SK-N-SH (cell line): ENCODE data around the gene TTC39B. TPM values are rescaled to one million over a fixed set of nuclear protein-coding genes. Genes with fewer than 3 reads are reported as not detected.

Experiments
- CTCF ChIA-PET: fragments of 300-600, 350-600 bp; formaldehyde crosslinking; extraction: SDS; loops from one replicate; lab custom pipeline; 2021; lab: Yijun Ruan, JAX
- POLR2A ChIA-PET: fragments of 350-600 bp; sonication (Branson Sonifier 250); formaldehyde crosslinking; extraction: SDS; loops from one replicate; lab custom pipeline; 2020; ENCODE audit warnings: antibody characterized with exemption, inconsistent platforms; lab: Yijun Ruan, JAX
- DNase-seq: peaks from one replicate; pipeline ENCODE4 v3.0.0; 2012
- H2AFZ ChIP-seq: fragments of 200-600 bp; sonication (generic); 2 replicates; pipeline ENCODE4 v1.8.1; 2016; ENCODE audit warnings: antibody characterized with exemption, mild to moderate bottlenecking, low read depth
- H3F3A ChIP-seq: fragments of 200-600 bp; sonication (generic); replicated peaks from 2 replicates; pipeline ENCODE3; 2016; ENCODE audit warnings: antibody characterized with exemption, mild to moderate bottlenecking; ENCODE audit not compliant: insufficient read depth
- H3K27ac ChIP-seq, 2 experiments: fragments of 200-500 bp in 1 of 2; fragments of 200-600 bp in 1 of 2; sonication (Bioruptor generic) in 1 of 2; sonication (generic), shearing (Covaris generic) in 1 of 2; 2 replicates each; pipeline versions ENCODE4 v1.5.1 to v1.6.1; 2014 to 2016; ENCODE audit warnings: low read depth in 2 of 2, inconsistent platforms in 1 of 2, low read length in 1 of 2, mild to moderate bottlenecking in 1 of 2, mixed read lengths in 1 of 2
- H3K27me3 ChIP-seq: fragments of 200-600 bp; sonication (generic), shearing (Covaris generic); 2 replicates; pipeline ENCODE4 v1.6.1; 2016; ENCODE audit warnings: mixed run types; ENCODE audit not compliant: insufficient read depth
- H3K36me3 ChIP-seq, 2 experiments: fragments of 200-500 bp in 1 of 2; fragments of 200-600 bp in 1 of 2; sonication (Bioruptor generic) in 1 of 2; sonication (generic) in 1 of 2; replicated peaks in 1 of 2; 2 replicates each; pipeline versions ENCODE3 to v1.5.1; 2014 to 2016; ENCODE audit warnings: low read length in 1 of 2, mild to moderate bottlenecking in 1 of 2; ENCODE audit not compliant: insufficient read depth in 2 of 2, control insufficient read depth in 1 of 2
- H3K4me1 ChIP-seq, 2 experiments: fragments of 200-500 bp in 1 of 2; fragments of 200-600 bp in 1 of 2; sonication (Bioruptor generic) in 1 of 2; sonication (generic), shearing (Covaris generic) in 1 of 2; 2 replicates each; pipeline versions ENCODE4 v1.5.1 to v1.6.1; 2014 to 2016; ENCODE audit warnings: low read depth in 1 of 2, low read length in 1 of 2, mixed run types in 1 of 2; ENCODE audit not compliant: insufficient read depth in 2 of 2, control insufficient read depth in 1 of 2
- H3K4me2 ChIP-seq: fragments of 200-600 bp; sonication (generic), shearing (Covaris generic); 2 replicates; pipeline ENCODE4 v1.6.1; 2017; ENCODE audit warnings: mixed run types
- H3K4me3 ChIP-seq, 2 experiments: fragments of 200-500 bp in 1 of 2; fragments of 200-600 bp in 1 of 2; sonication (Bioruptor generic) in 1 of 2; sonication (generic), shearing (Covaris generic) in 1 of 2; 2 replicates each; pipeline versions ENCODE4 v1.5.1 to v1.8.1; 2014 to 2016; ENCODE audit warnings: low read depth in 2 of 2, inconsistent platforms in 1 of 2, low read length in 1 of 2, mild to moderate bottlenecking in 1 of 2, mixed read lengths in 1 of 2, moderate library complexity in 1 of 2
- H3K79me2 ChIP-seq: fragments of 200-600 bp; sonication (generic); 2 replicates; pipeline ENCODE4 v1.8.1; 2017; ENCODE audit warnings: mild to moderate bottlenecking; ENCODE audit not compliant: insufficient read depth
- H3K9ac ChIP-seq: fragments of 200-600 bp; sonication (generic); 2 replicates; pipeline ENCODE4 v1.6.1; 2017; ENCODE audit warnings: mixed run types
- H3K9me2 ChIP-seq: fragments of 200-600 bp; sonication (generic); 2 replicates; pipeline ENCODE4 v1.6.1; 2017; ENCODE audit warnings: mixed run types
- H3K9me3 ChIP-seq: fragments of 200-600 bp; sonication (generic); 2 replicates; pipeline ENCODE4 v1.6.1; 2017; ENCODE audit warnings: mixed run types, mild to moderate bottlenecking, moderate library complexity
- H4K20me1 ChIP-seq: fragments of 200-600 bp; sonication (generic); 2 replicates; pipeline ENCODE4 v1.6.1; 2017; ENCODE audit warnings: mild to moderate bottlenecking, mixed run types; ENCODE audit not compliant: insufficient read depth
- CHD2 ChIP-seq: fragments of 150-350 bp; IDR thresholded peaks from 2 replicates; pipeline ENCODE4 v1.6.1; 2018; ENCODE audit warnings: low read length; ENCODE audit not compliant: partially characterized antibody
- CTCF ChIP-seq: fragments of 200-600 bp; sonication (generic); IDR thresholded peaks from 2 replicates; pipeline ENCODE4 v1.6.1; 2017; ENCODE audit warnings: antibody characterized with exemption, mild to moderate bottlenecking, moderate library complexity
- EP300 ChIP-seq, 2 experiments: IDR thresholded peaks; 2 replicates each; pipeline versions ENCODE4 v1.4.0 to v1.6.1; 2012; ENCODE audit warnings: borderline replicate concordance in 1 of 2, low read depth in 1 of 2, low read length in 1 of 2
- FOXJ3 ChIP-seq: sonication (generic); formaldehyde crosslinking; IDR thresholded peaks from 2 replicates; pipeline ENCODE4 v1.5.1; 2020; ENCODE audit warnings: mild to moderate bottlenecking, missing genetic modification reagents
- JUND ChIP-seq: IDR thresholded peaks from 2 replicates; pipeline ENCODE4 v1.4.0; 2012
- MEF2A ChIP-seq: IDR thresholded peaks from 2 replicates; pipeline ENCODE4 v1.4.0; 2012; ENCODE audit warnings: low read depth, borderline replicate concordance
- MXI1 ChIP-seq: IDR thresholded peaks from 2 replicates; pipeline ENCODE4 v1.6.1; 2012; ENCODE audit warnings: mild to moderate bottlenecking, low read depth, low read length, improper control_type of control experiment
- NRF1 ChIP-seq: IDR thresholded peaks from 2 replicates; pipeline ENCODE4 v1.6.1; 2012; ENCODE audit warnings: low read depth, mild to moderate bottlenecking, low read length
- POLR2AphosphoS5 ChIP-seq: IDR thresholded peaks from 2 replicates; pipeline ENCODE4 v1.6.1; 2012; ENCODE audit warnings: low read depth, low read length
- RAD21 ChIP-seq: IDR thresholded peaks from 2 replicates; pipeline ENCODE4 v1.6.1; 2012; ENCODE audit warnings: mild to moderate bottlenecking, low read length
- RCOR1 ChIP-seq: fragments of 150-350 bp; IDR thresholded peaks from 2 replicates; pipeline ENCODE4 v1.6.1; 2017; ENCODE audit warnings: antibody characterized with exemption, low read length
- SIN3A ChIP-seq: IDR thresholded peaks from 2 replicates; pipeline ENCODE4 v1.6.1; 2012; ENCODE audit warnings: low read depth, mild to moderate bottlenecking, low read length, moderate library complexity, borderline replicate concordance
- SMC3 ChIP-seq: IDR thresholded peaks from 2 replicates; pipeline ENCODE4 v1.6.1; 2012; ENCODE audit warnings: low read depth, low read length, improper control_type of control experiment
- TAF1 ChIP-seq: IDR thresholded peaks from 2 replicates; pipeline ENCODE4 v1.6.1; 2012; ENCODE audit warnings: low read depth, mild to moderate bottlenecking, low read length, moderate library complexity, borderline replicate concordance
- TCF12 ChIP-seq: IDR thresholded peaks from 2 replicates; pipeline ENCODE4 v1.4.0; 2012
- YY1 ChIP-seq: IDR thresholded peaks from 2 replicates; pipeline ENCODE4 v1.4.0; 2012; ENCODE audit warnings: low read depth, mild to moderate bottlenecking
- ZBTB33 ChIP-seq: IDR thresholded peaks from 2 replicates; pipeline ENCODE4 v1.4.0; 2012; ENCODE audit warnings: low read depth, borderline replicate concordance
- WGBS: methylation state at CpG from one replicate; pipeline ENCODE4 v1.1.6; 2017; ENCODE audit warnings: low lambda C conversion rate; 5-methylcytosine and 5-hydroxymethylcytosine counted together
- polyA plus RNA-seq, 3 experiments: library from polyadenylated mRNA; depleted of rRNA; stranded (reverse); fragments of >200 nt; gene quantifications; 2 replicates each; pipeline ENCODE4 v1.2.3, GENCODE V29; 2012

The TTC39B gene
- polyA plus RNA-seq, 1 of the 3 experiments (the other 2 are of a cell fraction) = 0.54 TPM

- ChIA-PET POLR2A (no interaction called here), CTCF (interaction anchor here (0.6 to 6.0 kb wide), 42 partner anchors 9 to 1708 kb away, joined by 3 to 37 read pairs (median 4); no protein-coding TSS in a partner anchor)
- Histone ChIP-seq H3K4me3 (peak overlapping the region; percentile 28 to 50; a peak in 3 of 4 replicates), H3K9me3 (no peaks in the 10 kb centered on the region), H2AFZ (peak overlapping the region; percentile 94), H3K27ac (peak overlapping the region in 1 of 2 experiments; percentile 23; a peak in 1 of 4 replicates), H3K9ac (0 out of 2 replicates have a peak overlapping the region, but pooled peaks have one; percentile 19), H3K9me2 (no peaks in the 10 kb centered on the region), H3K27me3 (no peaks in the 10 kb centered on the region), H3K4me2 (peak overlapping the region; percentile 80), H3K79me2 (no peaks in the 10 kb centered on the region), H3K4me1 (peaks cover 0 to 3% of the 10 kb centered on the region in 2 experiments; a peak in 1 of 4 replicates), H4K20me1 (no peaks in the 10 kb centered on the region), H3K36me3 (no peaks in the 10 kb centered on the region), H3F3A (no peaks in the 10 kb centered on the region)
- 23% methylated on average over 18 of the region's 18 CpGs for WGBS
- DNase-seq = peak; percentile 82
- TF ChIP-seq MXI1 = peak; percentile 77
- TF ChIP-seq EP300 (IDR thresholded peaks at IDR 0.05; ENCODE audit: borderline replicate concordance in 1 of 2, low read depth in 1 of 2, low read length in 1 of 2) = peak in 1 of 2 experiments; percentile 10; a peak in 1 of 4 replicates
- no peak for TF ChIP-seq JUND
- TF ChIP-seq SIN3A = no peak
- TF ChIP-seq ZBTB33 = no peak
- no peak for TF ChIP-seq POLR2AphosphoS5
- peak; percentile 96 for TF ChIP-seq RAD21
- peak; percentile 78 for TF ChIP-seq SMC3
- peak; percentile 23 for TF ChIP-seq CHD2
- no peak for TF ChIP-seq YY1
- peak; percentile 81 for TF ChIP-seq CTCF
- TF ChIP-seq MEF2A = no peak
- peak; percentile 38; the same call in 1 of the 2 replicates for TF ChIP-seq FOXJ3 (CRISPR knock-in tag)
- no peak for TF ChIP-seq NRF1
- peak; percentile 5; the same call in 1 of the 2 replicates for TF ChIP-seq TCF12
- TF ChIP-seq RCOR1 = peak; percentile 29; the same call in 1 of the 2 replicates
- TF ChIP-seq TAF1 = no peak
Measured at GRCh38 chr9:15135164-15135792, 171.7 kb downstream of the TTC39B start.
